Calu3 (cell line): ENCODE data around the gene ZMYND15. TPM values are rescaled to one million over a fixed set of nuclear protein-coding genes. Genes with fewer than 3 reads are reported as not detected.

ENCODE experiments used
- BruUV-seq: library from RNA; stranded (reverse); fragments of 400-500 nt; replicated peaks from 2 replicates; lab custom pipeline; 2021; lab: Mats Ljungman, UMichigan
- CTCF ChIA-PET: fragments of 300-600 bp; sonication (Branson Sonifier 250); formaldehyde crosslinking; loops from one replicate; lab custom pipeline; 2022; ENCODE audit warnings: antibody characterized with exemption; lab: Charles Lee
- DNase-seq: peaks from one replicate; pipeline ENCODE4 v3.0.0; 2022
- H3K27ac Mint-ChIP-seq: one replicate; pipeline ENCODE4 v1.8.0; 2022; ENCODE audit warnings: mixed read lengths; ENCODE audit not compliant: unreplicated experiment
- H3K27me3 Mint-ChIP-seq: one replicate; pipeline ENCODE4 v1.8.0; 2022; ENCODE audit warnings: mixed read lengths; ENCODE audit not compliant: unreplicated experiment
- H3K36me3 Mint-ChIP-seq: one replicate; pipeline ENCODE4 v1.8.0; 2022; ENCODE audit warnings: mild to moderate bottlenecking, moderate library complexity, mixed read lengths; ENCODE audit not compliant: insufficient read depth, unreplicated experiment
- H3K4me1 Mint-ChIP-seq: one replicate; pipeline ENCODE4 v1.8.0; 2022; ENCODE audit warnings: mild to moderate bottlenecking, low read depth, mixed read lengths; ENCODE audit not compliant: unreplicated experiment
- H3K4me3 Mint-ChIP-seq: one replicate; pipeline ENCODE4 v1.8.0; 2022; ENCODE audit warnings: mild to moderate bottlenecking, low read depth, moderate library complexity, mixed read lengths; ENCODE audit not compliant: unreplicated experiment
- H3K9me3 Mint-ChIP-seq: one replicate; pipeline ENCODE4 v1.8.0; 2022; ENCODE audit warnings: low read depth, mixed read lengths; ENCODE audit not compliant: unreplicated experiment
- CTCF ChIP-seq: fragments of 200-600 bp; IDR thresholded peaks from one replicate; pipeline ENCODE4 v1.8.0; 2022; ENCODE audit warnings: antibody characterized with exemption; ENCODE audit not compliant: unreplicated experiment
- intact Hi-C: fragments of 100-400 bp; cut with micrococcal nuclease; formaldehyde crosslinking; loops from one replicate; pipeline ENCODE4 v1.10.0; 2022; ENCODE audit not compliant: unreplicated experiment
- total RNA-seq: library from RNA; stranded (reverse); gene quantifications from 2 replicates; pipeline ENCODE4 v1.2.3, GENCODE V29; 2022

ZMYND15 gene
- total RNA-seq, 1 experiment from 2014 or later = 2.2 TPM

- TF ChIP-seq CTCF = no peak
- intact Hi-C loops = no loop called here
- peaks cover 56% of the 10 kb centered on the region for H3K27me3 Mint-ChIP-seq
- BruUV-seq = no TSS peak
- CTCF ChIA-PET = interaction anchor here (0.6 kb wide), 1 partner anchor 48 kb away, joined by 4 read pairs; no protein-coding TSS in a partner anchor
- H3K4me3 Mint-ChIP-seq = no peak overlapping the region
- H3K4me1 Mint-ChIP-seq = no peaks in the 10 kb centered on the region
- no peaks in the 10 kb centered on the region for H3K36me3 Mint-ChIP-seq
- DNase-seq = no peak
- no peaks in the 10 kb centered on the region for H3K9me3 Mint-ChIP-seq
- no peak overlapping the region for H3K27ac Mint-ChIP-seq
Observed at GRCh38 chr17:4753392-4753791, 13.8 kb downstream of the ZMYND15 start.

- CTCF ChIA-PET = interaction anchor here (0.7 kb wide), 1 partner anchor 118 kb away, joined by 3 read pairs; no protein-coding TSS in a partner anchor
- Mint-ChIP-seq H3K4me1 (no peaks in the 10 kb centered on the region), H3K27ac (no peak overlapping the region), H3K4me3 (no peak overlapping the region), H3K9me3 (no peaks in the 10 kb centered on the region), H3K27me3 (peaks cover 31% of the 10 kb centered on the region), H3K36me3 (no peaks in the 10 kb centered on the region)
- intact Hi-C loops = no loop called here
- TF ChIP-seq CTCF = no peak
- DNase-seq = no peak
- BruUV-seq = no TSS peak
Observed at GRCh38 chr17:4759776-4760236, 20.2 kb downstream of the ZMYND15 start.

DNA sequence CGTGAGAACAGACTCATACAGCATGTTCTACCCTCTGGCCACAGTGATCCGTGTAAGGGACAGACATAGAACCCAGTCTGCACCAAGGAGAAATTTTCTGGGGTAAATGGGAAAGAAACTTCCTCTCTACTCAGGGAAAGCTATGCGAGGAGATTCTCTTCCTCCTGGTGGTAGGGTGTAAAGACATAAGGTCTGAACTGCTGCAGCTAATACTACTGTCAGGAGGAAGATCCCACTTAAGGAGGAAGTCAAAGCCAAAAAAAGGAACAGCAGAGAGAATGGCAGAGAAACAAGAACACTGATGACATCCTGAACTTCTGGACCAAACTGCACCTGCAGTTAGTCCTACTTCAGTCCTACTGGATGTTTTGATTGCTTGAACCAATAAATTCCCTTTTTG, 25.0 kb downstream of the ZMYND15 start:
- Mint-ChIP-seq H3K36me3 (no peaks in the 10 kb centered on the region), H3K27ac (no peak overlapping the region), H3K4me1 (no peaks in the 10 kb centered on the region), H3K9me3 (no peaks in the 10 kb centered on the region), H3K4me3 (no peak overlapping the region), H3K27me3 (peaks cover 8% of the 10 kb centered on the region)
- TF ChIP-seq CTCF = no peak
- DNase-seq = no peak
- BruUV-seq = no TSS peak
- intact Hi-C loops = no loop called here
- CTCF ChIA-PET = no interaction called here

GRCh38 chr17:4766201-4766600, 26.6 kb downstream of the ZMYND15 start:
- no peak overlapping the region for H3K4me3 Mint-ChIP-seq
- no TSS peak for BruUV-seq
- DNase-seq = no peak
- no peak for TF ChIP-seq CTCF
- no peaks in the 10 kb centered on the region for H3K36me3 Mint-ChIP-seq
- CTCF ChIA-PET = no interaction called here
- intact Hi-C loops = no loop called here
- no peaks in the 10 kb centered on the region for H3K9me3 Mint-ChIP-seq
- H3K27ac Mint-ChIP-seq = no peak overlapping the region
- H3K27me3 Mint-ChIP-seq = peaks cover 8% of the 10 kb centered on the region
- H3K4me1 Mint-ChIP-seq = peaks cover 3% of the 10 kb centered on the region
